ENCODE measurements around the gene KRT9.
"Not testable (repeated sequence)": the region's sequence is repeated elsewhere in the genome, so short reads cannot be mapped to it uniquely, and the experiment has no call there.

Gene KRT9

GRCh38 chr17:41571561-41572434 is at the start of gene KRT9:
KRT9 (minus strand) TSS chr17:41572059; CDS start chr17:41571992, 67 bp downstream.
- DNase-seq = no peak

- not testable (repeated sequence) for DNase-seq
These were observed 49.6 kb upstream of the KRT9 start for GRCh38 chr17:41621435-41621817.

GRCh38 chr17:41620583-41621434 is 49.0 kb upstream of the KRT9 start:
- no peak for DNase-seq

- not testable (repeated sequence) for DNase-seq
These were observed 48.2 kb upstream of the KRT9 start for GRCh38 chr17:41619927-41620582.

GRCh38 chr17:41619036-41619926 is 47.4 kb upstream of the KRT9 start:
- no peak for DNase-seq

- no peak for DNase-seq
These were observed 46.6 kb upstream of the KRT9 start for GRCh38 chr17:41618341-41619035.

GRCh38 chr17:41617698-41618097 is 45.8 kb upstream of the KRT9 start:
- DNase-seq = no peak

- no peak for DNase-seq
These were observed 45.3 kb upstream of the KRT9 start for GRCh38 chr17:41617136-41617535.

- DNase-seq = not testable (repeated sequence)
These were observed 44.6 kb upstream of the KRT9 start for GRCh38 chr17:41616486-41616885.

- DNase-seq = no peak
These were observed 43.6 kb upstream of the KRT9 start for GRCh38 chr17:41615454-41615853.

GRCh38 chr17:41614767-41615166 is 42.9 kb upstream of the KRT9 start:
- not testable (repeated sequence) for DNase-seq

- no peak for DNase-seq
These were observed 42.2 kb upstream of the KRT9 start for GRCh38 chr17:41614098-41614497.

GRCh38 chr17:41613277-41614082 is 41.6 kb upstream of the KRT9 start:
- DNase-seq = no peak

GRCh38 chr17:41612376-41613160 is 40.7 kb upstream of the KRT9 start, which contains the start of gene KRT16:
KRT16 (minus strand) TSS chr17:41612767; CDS start chr17:41612688, 79 bp downstream.
- DNase-seq = not testable (repeated sequence)

- DNase-seq = no peak
These were observed 39.2 kb upstream of the KRT9 start for GRCh38 chr17:41610965-41611640.

GRCh38 chr17:41610061-41610517 is 38.2 kb upstream of the KRT9 start:
- DNase-seq = not testable (repeated sequence)

GRCh38 chr17:41606930-41607329 is 35.1 kb upstream of the KRT9 start:
- DNase-seq = not testable (repeated sequence)

GRCh38 chr17:41602524-41602923 is 30.7 kb upstream of the KRT9 start:
- DNase-seq = no peak

GRCh38 chr17:41600318-41600717 is 28.5 kb upstream of the KRT9 start:
- DNase-seq = no peak

Data from activated CD4-positive, alpha-beta T cell treated with anti-CD3 and anti-CD28 coated beads for 4 hours (primary cell).